ENCODE results near the gene PEX10. TPM values are rescaled to one million over a fixed set of nuclear protein-coding genes. Genes with fewer than 3 reads are reported as not detected.
"Not testable (repeated sequence)": the region's sequence is repeated elsewhere in the genome, so short reads cannot be mapped to it uniquely, and the experiment has no call there.

The PEX10 gene
- total RNA-seq, 1 experiment from 2014 or later: 23.3 TPM

- no peak for DNase-seq (ENCODE audit: low read depth)
Observed at GRCh38 chr1:2443277-2444137, 31.1 kb upstream of the PEX10 start.

GRCh38 chr1:2442661-2443060, 30.3 kb upstream of the PEX10 start:
- no peak for DNase-seq (ENCODE audit: low read depth)

- peak; percentile 49 for DNase-seq (ENCODE audit: low read depth)
Observed at GRCh38 chr1:2441746-2442145, 29.4 kb upstream of the PEX10 start.

- DNase-seq (ENCODE audit: low read depth): not testable (repeated sequence)
Observed at GRCh38 chr1:2440346-2440745, 28.0 kb upstream of the PEX10 start.

GRCh38 chr1:2439369-2439768, 27.0 kb upstream of the PEX10 start:
- no peak for DNase-seq (ENCODE audit: low read depth)

GRCh38 chr1:2438641-2439040, 26.3 kb upstream of the PEX10 start:
- DNase-seq (ENCODE audit: low read depth): no peak

GRCh38 chr1:2438038-2438437, 25.7 kb upstream of the PEX10 start:
- DNase-seq (ENCODE audit: low read depth): no peak

GRCh38 chr1:2437617-2438016, 25.3 kb upstream of the PEX10 start:
- DNase-seq (ENCODE audit: low read depth): no peak

- DNase-seq (ENCODE audit: low read depth): no peak
Observed at GRCh38 chr1:2436876-2437275, 24.5 kb upstream of the PEX10 start.

- no peak for DNase-seq (ENCODE audit: low read depth)
Observed at GRCh38 chr1:2435746-2436355, 23.5 kb upstream of the PEX10 start.

GRCh38 chr1:2435091-2435490, 22.7 kb upstream of the PEX10 start:
- DNase-seq (ENCODE audit: low read depth): no peak

- DNase-seq (ENCODE audit: low read depth): no peak
Observed at GRCh38 chr1:2433936-2434655, 21.7 kb upstream of the PEX10 start.

GRCh38 chr1:2433196-2433595, 20.8 kb upstream of the PEX10 start:
- no peak for DNase-seq (ENCODE audit: low read depth)

GRCh38 chr1:2432441-2432844, 20.1 kb upstream of the PEX10 start:
- DNase-seq (ENCODE audit: low read depth): no peak

GRCh38 chr1:2431518-2431917, 19.2 kb upstream of the PEX10 start:
- no peak for DNase-seq (ENCODE audit: low read depth)

- DNase-seq (ENCODE audit: low read depth): no peak
Observed at GRCh38 chr1:2431103-2431502, 18.7 kb upstream of the PEX10 start.

- no peak for DNase-seq (ENCODE audit: low read depth)
Observed at GRCh38 chr1:2430592-2430973, 18.2 kb upstream of the PEX10 start.

GRCh38 chr1:2429780-2430591, 17.6 kb upstream of the PEX10 start:
- no peak for DNase-seq (ENCODE audit: low read depth)

GRCh38 chr1:2428490-2428889, 16.1 kb upstream of the PEX10 start:
- no peak for DNase-seq (ENCODE audit: low read depth)

- no peak for DNase-seq (ENCODE audit: low read depth)
Observed at GRCh38 chr1:2427976-2428375, 15.6 kb upstream of the PEX10 start.

- DNase-seq (ENCODE audit: low read depth): no peak
Observed at GRCh38 chr1:2427051-2427450, 14.7 kb upstream of the PEX10 start.

- no peak for DNase-seq (ENCODE audit: low read depth)
Observed at GRCh38 chr1:2426540-2426939, 14.2 kb upstream of the PEX10 start.
